GM12878 (cell line): Measurements from ENCODE around the gene FRMPD2. TPM values are rescaled to one million over a fixed set of nuclear protein-coding genes. Genes with fewer than 3 reads are reported as not detected.

Source experiments
- ATAC-seq: fragments of 200-7000 bp; cut with Tn5 transposase; 3 replicates; pipeline ENCODE4 v1.9.1; 2020; ENCODE audit warnings: mild to moderate bottlenecking, moderate library complexity
- BruUV-seq: library from RNA; stranded (reverse); fragments of 400-500 nt; replicated peaks from 2 replicates; lab custom pipeline; 2021; lab: Mats Ljungman, UMichigan
- CTCF ChIA-PET: fragments of 300-600 bp; sonication (Branson Sonifier 250); formaldehyde crosslinking; extraction: SDS; loops from one replicate; lab custom pipeline; 2021; ENCODE audit warnings: inconsistent platforms; lab: Yijun Ruan, JAX
- POLR2A ChIA-PET: fragments of 350-600 bp; formaldehyde crosslinking; extraction: SDS; loops from one replicate; lab custom pipeline; 2021; ENCODE audit warnings: inconsistent platforms; lab: Charles Lee
- RAD21 ChIA-PET: fragments of 300-600 bp; sonication (Branson Sonifier 250); formaldehyde crosslinking; loops from one replicate; lab custom pipeline; 2023; ENCODE audit warnings: antibody characterized with exemption; ENCODE audit not compliant: unreplicated experiment; lab: Charles Lee
- SMC1A ChIA-PET: fragments of 300-600 bp; sonication (Branson Sonifier 250); formaldehyde crosslinking; loops from one replicate; lab custom pipeline; 2023; ENCODE audit not compliant: unreplicated experiment, uncharacterized antibody; lab: Charles Lee
- DNase-seq: peaks from one replicate; pipeline ENCODE4 v3.0.0-alpha.2; 2011; ENCODE audit warnings: low read depth, low spot score
- FAIRE-seq: peaks from 3 replicates; lab custom pipeline; 2011; peaks lifted over from hg19 to GRCh38; lab: Jason Lieb, UNC
- H2AFZ ChIP-seq: 2 replicates; pipeline ENCODE4 v1.6.0; 2011; ENCODE audit warnings: low read depth, low read length, control low read depth; ENCODE audit not compliant: control insufficient read depth
- H3K27ac ChIP-seq: 2 replicates; pipeline ENCODE4 v1.5.1; 2011; ENCODE audit warnings: control low read depth; ENCODE audit not compliant: control insufficient read depth, insufficient read depth
- H3K27me3 ChIP-seq, 2 experiments: replicated peaks in 1 of 2; 2 replicates each; pipeline versions ENCODE4 v1.6.0 to v1.6.1; 2011; ENCODE audit warnings: low read length in 1 of 2; ENCODE audit not compliant: control insufficient read depth in 2 of 2, insufficient read depth in 2 of 2
- H3K36me3 ChIP-seq, 2 experiments: 2 replicates each; pipeline ENCODE4 v1.5.1; 2011; ENCODE audit warnings: low read length in 1 of 2; ENCODE audit not compliant: control insufficient read depth in 2 of 2, insufficient read depth in 2 of 2
- H3K4me1 ChIP-seq: 2 replicates; pipeline ENCODE4 v1.6.1; 2011; ENCODE audit warnings: mild to moderate bottlenecking, low read length, moderate library complexity, mixed read lengths; ENCODE audit not compliant: control insufficient read depth, insufficient read depth
- H3K4me2 ChIP-seq: 2 replicates; pipeline ENCODE4 v1.6.0; 2011; ENCODE audit warnings: control low read depth; ENCODE audit not compliant: control insufficient read depth, insufficient read depth
- H3K4me3 ChIP-seq: fragments of 200-600 bp; sonication (generic); 2 replicates; pipeline ENCODE4 v1.5.1; 2016
- H3K79me2 ChIP-seq: 2 replicates; pipeline ENCODE4 v1.6.0; 2011; ENCODE audit warnings: low read length; ENCODE audit not compliant: control insufficient read depth, insufficient read depth
- H3K9ac ChIP-seq: 2 replicates; pipeline ENCODE4 v1.8.0; 2011; ENCODE audit warnings: low read length, control low read depth, mixed read lengths; ENCODE audit not compliant: control insufficient read depth, insufficient read depth
- H3K9me3 ChIP-seq: replicated peaks from 3 replicates; pipeline ENCODE4 v1.5.1; 2011; ENCODE audit warnings: mild to moderate bottlenecking, low read length; ENCODE audit not compliant: control insufficient read depth, insufficient read depth
- H4K20me1 ChIP-seq: 2 replicates; pipeline ENCODE4 v1.6.0; 2011; ENCODE audit not compliant: control insufficient read depth, insufficient read depth
- BCLAF1 ChIP-seq: fragments of 450-650 bp; IDR thresholded peaks from 2 replicates; pipeline ENCODE4 v1.6.1; 2017; ENCODE audit warnings: antibody characterized with exemption, mild to moderate bottlenecking, moderate library complexity
- BMI1 ChIP-seq: fragments of 450-650 bp; IDR thresholded peaks from 2 replicates; pipeline ENCODE4 v1.6.1; 2016; ENCODE audit warnings: mild to moderate bottlenecking, moderate library complexity, borderline replicate concordance
- CBX5 ChIP-seq: sonication (generic); IDR thresholded peaks from 2 replicates; pipeline ENCODE4 v1.6.1; 2016; ENCODE audit warnings: low read depth, moderate library complexity, mild to moderate bottlenecking, inconsistent platforms
- HDGF ChIP-seq: fragments of 450-650 bp; IDR thresholded peaks from 2 replicates; pipeline ENCODE4 v1.6.1; 2016; ENCODE audit warnings: antibody characterized with exemption
- IKZF2 ChIP-seq, 2 experiments: fragments of 450-650 bp; IDR thresholded peaks; 2 replicates each; pipeline ENCODE4 v1.6.1; 2017; ENCODE audit warnings: mild to moderate bottlenecking in 2 of 2, moderate library complexity in 2 of 2
- IRF4 ChIP-seq: IDR thresholded peaks from 2 replicates; pipeline ENCODE4 v1.6.1; 2011; ENCODE audit warnings: low read depth, low read length
- JUNB ChIP-seq: IDR thresholded peaks from 2 replicates; pipeline ENCODE4 v1.6.1; 2016; ENCODE audit warnings: antibody characterized with exemption, mild to moderate bottlenecking
- MEF2B ChIP-seq: fragments of 450-650 bp; IDR thresholded peaks from 2 replicates; pipeline ENCODE4 v1.6.1; 2018; ENCODE audit warnings: mild to moderate bottlenecking, moderate library complexity; ENCODE audit not compliant: partially characterized antibody, poor library complexity, severe bottlenecking
- NFYB ChIP-seq: IDR thresholded peaks from 2 replicates; pipeline ENCODE4 v1.6.1; 2011; ENCODE audit warnings: low read depth, mild to moderate bottlenecking, low read length, improper control_type of control experiment, moderate library complexity; ENCODE audit not compliant: insufficient read depth
- RBBP5 ChIP-seq: fragments of 200-600 bp; sonication (generic); conservative IDR thresholded peaks from 2 replicates; pipeline ENCODE4 v1.6.1; 2016
- TBL1XR1 ChIP-seq: IDR thresholded peaks from 2 replicates; pipeline ENCODE4 v1.6.1; 2012; ENCODE audit warnings: low read depth, low read length, improper control_type of control experiment
- ZNF207 ChIP-seq: fragments of 450-650 bp; IDR thresholded peaks from 2 replicates; pipeline ENCODE4 v1.6.1; 2014; ENCODE audit warnings: antibody characterized with exemption, mild to moderate bottlenecking, borderline replicate concordance
- ZNF384 ChIP-seq: IDR thresholded peaks from 2 replicates; pipeline ENCODE4 v1.6.1; 2012; ENCODE audit warnings: low read depth, mild to moderate bottlenecking, low read length, improper control_type of control experiment, borderline replicate concordance
- ZNF687 ChIP-seq: fragments of 450-650 bp; IDR thresholded peaks from 2 replicates; pipeline ENCODE4 v1.6.1; 2017; ENCODE audit warnings: mild to moderate bottlenecking, moderate library complexity
- WGBS: methylation state at CpG from one replicate; pipeline ENCODE4 v1.1.6; 2016; ENCODE audit warnings: low lambda C conversion rate; ENCODE audit not compliant: insufficient replicate concordance, insufficient coverage; ENCODE audit errors: missing lambda C conversion rate; 5-methylcytosine and 5-hydroxymethylcytosine counted together
- in situ Hi-C: fragments of 300-500 bp; cut with MboI; formaldehyde crosslinking; loops from 9 replicates; pipeline ENCODE4 v1.14.3; 2018; ENCODE audit warnings: mixed read lengths
- intact Hi-C: fragments of 100-400 bp; cut with micrococcal nuclease; formaldehyde crosslinking; loops from one replicate; pipeline ENCODE4 v1.14.2; 2022; ENCODE audit not compliant: unreplicated experiment
- polyA plus RNA-seq, 11 experiments: library from polyadenylated mRNA; depleted of rRNA in 4 of 11; unstranded in 6 of 11; stranded (reverse) in 5 of 11; fragments of >200 nt; fragmentation: Nextera tagmentation in 4 of 11; fragmentation: Illumina TruSeq in 1 of 11; extraction: Ambion mirVana in 4 of 11; extraction: Trizol in 1 of 11; gene quantifications; 1 replicate in 1 of 11; 2 replicates in 10 of 11; pipeline versions ENCODE4 v1.2.1 to v1.2.3, GENCODE V29; 2011 to 2016; ENCODE audit warnings: inconsistent platforms in 2 of 11, missing spikeins in 2 of 11, low read depth in 1 of 11
- total RNA-seq, 4 experiments: library from RNA; depleted of rRNA in 3 of 4; stranded (reverse); fragments of >200 nt in 3 of 4; fragmentation: Illumina TruSeq in 1 of 4; extraction: Trizol in 1 of 4; gene quantifications; 2 replicates each; pipeline versions ENCODE4 v1.2.1 to v1.2.3, GENCODE V29; 2013 to 2021

Gene FRMPD2
- total and polyA plus RNA-seq, 10 of the 15 experiments (the other 5 are each of a cell fraction or from before 2014, with no cell fraction given) = 0.38 to 5.7 (median 1.4) TPM

DNA sequence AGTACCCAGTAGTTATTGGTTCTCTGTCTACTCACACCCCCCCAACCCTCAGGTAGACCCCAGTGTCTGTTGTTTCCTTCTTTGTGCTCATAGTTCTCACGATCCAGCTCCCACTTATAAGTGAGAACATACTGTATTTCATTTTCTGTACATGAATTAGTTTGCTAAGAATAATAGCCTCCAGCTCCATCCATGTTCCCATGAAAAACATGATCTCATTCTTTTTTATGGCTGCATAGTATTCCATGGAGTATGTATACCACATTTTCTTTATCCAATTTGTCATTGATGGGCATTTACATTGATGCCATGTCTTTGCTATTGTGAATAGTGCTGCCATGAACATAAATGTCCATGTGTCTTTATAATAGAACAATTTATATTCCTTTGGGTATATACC, 2.6 kb upstream of the FRMPD2 start (continued):
- TF ChIP-seq BCLAF1 (no peak), NFYB (no peak), HDGF (no peak)

GRCh38 chr10:48273741-48274140, 755 bp downstream of the FRMPD2 start:
- H3K36me3 ChIP-seq = no peaks in the 10 kb centered on the region
- no peak overlapping the region for H3K4me2 ChIP-seq
- DNase-seq (no peak), FAIRE-seq (no peak), ATAC-seq (no peak)
- TF ChIP-seq ZNF687 (no peak), IRF4 (no peak), ZNF207 (no peak), JUNB (no peak), BMI1 (no peak), IKZF2 (IDR thresholded peaks at IDR 0.05) (0 out of 4 replicates have a peak, but pooled peaks of 1 of the 2 experiments have one; percentile 12), TBL1XR1 (no peak), MEF2B (no peak), CBX5 (no peak), ZNF384 (peak; percentile 67; the same call in 1 of the 2 replicates), RBBP5 (no peak)
- no peaks in the 10 kb centered on the region for H3K79me2 ChIP-seq
- H3K27me3 ChIP-seq = no peaks in the 10 kb centered on the region
- H3K4me1 ChIP-seq = peaks cover 20% of the 10 kb centered on the region
- peaks cover 4% of the 10 kb centered on the region; the same call in 2 of the 3 replicates for H3K9me3 ChIP-seq
- no peak overlapping the region for H3K4me3 ChIP-seq
- no peak overlapping the region for H3K9ac ChIP-seq
- intact Hi-C loops (no loop called here), in situ Hi-C loops (no loop called here)
- ChIA-PET RAD21 (no interaction called here), POLR2A (no interaction called here), CTCF (interaction anchor here (1.7 kb wide), 1 partner anchor 57 kb away, joined by 8 read pairs; no protein-coding TSS in a partner anchor), SMC1A (interaction anchor here (2.2 to 7.4 kb wide), 2 partner anchors 9 to 15 kb away, joined by 7 to 87 read pairs; no protein-coding TSS in a partner anchor)
- no peak overlapping the region for H2AFZ ChIP-seq
- BruUV-seq = no TSS peak
- WGBS = 33% methylated on average over 2 of the region's 2 CpGs
- no peaks in the 10 kb centered on the region for H4K20me1 ChIP-seq
- no peak overlapping the region for H3K27ac ChIP-seq
